NB4 (cell line): ENCODE measurements around the gene PTPN2.

Experiments
- CTCF ChIP-seq: IDR thresholded peaks from one replicate; pipeline ENCODE4 v1.5.1; 2012; ENCODE audit warnings: low read depth, low read length
- POLR2A ChIP-seq: IDR thresholded peaks from 2 replicates; pipeline ENCODE4 v1.6.1; 2011; ENCODE audit warnings: mild to moderate bottlenecking; ENCODE audit not compliant: insufficient read length; ENCODE audit errors: extremely low read depth
- TF ChIP-seq, protein P1 (sequence below): IDR thresholded peaks from 2 replicates; pipeline ENCODE4 v1.6.1; 2011; ENCODE audit warnings: low read depth, low read length

DNA sequence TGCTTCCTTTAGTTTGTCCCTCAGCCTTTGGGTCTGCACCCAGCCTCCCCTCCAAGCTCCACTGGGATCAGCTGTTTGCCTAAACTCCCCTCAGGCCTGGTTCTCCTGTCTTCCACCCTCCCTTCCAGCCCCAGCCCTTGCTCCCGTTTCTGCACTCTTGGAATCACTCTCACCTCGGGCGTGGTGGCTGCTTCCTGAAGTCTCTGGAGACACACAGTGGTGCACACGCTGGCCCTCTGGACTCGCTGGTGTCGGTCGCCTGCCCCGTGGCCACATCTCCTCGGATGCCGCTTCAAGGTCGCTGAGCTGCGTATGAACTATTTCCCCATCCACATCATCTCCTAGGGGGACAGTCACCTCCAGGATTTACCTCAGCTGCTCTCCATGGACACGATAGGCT lies 134.9 kb downstream of the PTPN2 start:
- TF ChIP-seq CTCF (no peak), POLR2A (no peak)
- TF ChIP-seq, protein P1, sequence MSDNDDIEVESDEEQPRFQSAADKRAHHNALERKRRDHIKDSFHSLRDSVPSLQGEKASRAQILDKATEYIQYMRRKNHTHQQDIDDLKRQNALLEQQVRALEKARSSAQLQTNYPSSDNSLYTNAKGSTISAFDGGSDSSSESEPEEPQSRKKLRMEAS, result no peak
